ENCODE results near the gene PNMA6E. TPM values are rescaled to one million over a fixed set of nuclear protein-coding genes. Genes with fewer than 3 reads are reported as not detected.
"Not testable (repeated sequence)": the region's sequence is repeated elsewhere in the genome, so short reads cannot be mapped to it uniquely, and the experiment has no call there.

Gene PNMA6E
- total and polyA plus RNA-seq, 2 donors (not counting 1 experiment from before 2014, with no cell fraction given): not detected

DNA sequence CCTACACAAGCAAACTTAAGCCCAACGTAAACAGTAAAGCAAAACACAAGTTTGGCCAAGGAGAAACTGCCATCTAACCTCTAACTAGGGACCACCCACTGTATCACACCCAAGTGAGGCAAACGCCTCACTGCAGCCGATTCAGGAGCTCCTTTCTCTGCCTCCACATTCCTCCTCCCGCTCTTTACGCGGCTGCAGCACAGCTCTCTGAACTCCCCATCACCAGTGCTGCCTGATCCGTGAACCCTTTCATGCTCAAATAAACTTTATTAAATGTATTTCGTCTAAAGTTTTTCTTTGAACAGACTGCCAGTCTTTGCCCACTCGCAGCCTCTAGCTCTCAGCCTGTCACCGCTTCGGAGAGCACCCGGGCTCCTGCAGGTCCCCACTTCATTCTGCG is 6.5 kb downstream of the PNMA6E start:
- DNase-seq (no peak), ATAC-seq (ENCODE audit: low read depth) (no peak)
- H3K4me3 ChIP-seq (ENCODE audit: control extremely low read depth in 1 of 5, extremely low read depth in 1 of 5, insufficient read depth in 1 of 5, low read depth in 2 of 5, low read length in 4 of 5): no peak overlapping the region
- H3K27ac ChIP-seq (ENCODE audit: low read length in 2 of 2): no peak overlapping the region
- POLR2A ChIA-PET: no interaction called here
- no peak overlapping the region for H3K4me2 ChIP-seq (replicated peaks; ENCODE audit: low read depth, low read length, poor library complexity, severe bottlenecking)
- H3K36me3 ChIP-seq (replicated peaks in 1 of 2; ENCODE audit: control extremely low read depth in 1 of 2, control insufficient read depth in 1 of 2, extremely low read depth in 1 of 2, insufficient read depth in 2 of 2, low read length in 1 of 2): no peaks in the 10 kb centered on the region
- no peaks in the 10 kb centered on the region for H3K27me3 Mint-ChIP-seq
- H3K9me3 ChIP-seq (ENCODE audit: control extremely low read depth in 1 of 3, control insufficient read depth in 2 of 3, insufficient read depth in 1 of 3, low read length in 2 of 3): no peaks in the 10 kb centered on the region
- no peak overlapping the region for H3K9ac ChIP-seq (ENCODE audit: low read length)
- no peaks in the 10 kb centered on the region for H3K9me3 Mint-ChIP-seq (ENCODE audit: insufficient read depth)
- intact Hi-C loops (cut with micrococcal nuclease): no loop called here
- TF ChIP-seq, protein P1, sequence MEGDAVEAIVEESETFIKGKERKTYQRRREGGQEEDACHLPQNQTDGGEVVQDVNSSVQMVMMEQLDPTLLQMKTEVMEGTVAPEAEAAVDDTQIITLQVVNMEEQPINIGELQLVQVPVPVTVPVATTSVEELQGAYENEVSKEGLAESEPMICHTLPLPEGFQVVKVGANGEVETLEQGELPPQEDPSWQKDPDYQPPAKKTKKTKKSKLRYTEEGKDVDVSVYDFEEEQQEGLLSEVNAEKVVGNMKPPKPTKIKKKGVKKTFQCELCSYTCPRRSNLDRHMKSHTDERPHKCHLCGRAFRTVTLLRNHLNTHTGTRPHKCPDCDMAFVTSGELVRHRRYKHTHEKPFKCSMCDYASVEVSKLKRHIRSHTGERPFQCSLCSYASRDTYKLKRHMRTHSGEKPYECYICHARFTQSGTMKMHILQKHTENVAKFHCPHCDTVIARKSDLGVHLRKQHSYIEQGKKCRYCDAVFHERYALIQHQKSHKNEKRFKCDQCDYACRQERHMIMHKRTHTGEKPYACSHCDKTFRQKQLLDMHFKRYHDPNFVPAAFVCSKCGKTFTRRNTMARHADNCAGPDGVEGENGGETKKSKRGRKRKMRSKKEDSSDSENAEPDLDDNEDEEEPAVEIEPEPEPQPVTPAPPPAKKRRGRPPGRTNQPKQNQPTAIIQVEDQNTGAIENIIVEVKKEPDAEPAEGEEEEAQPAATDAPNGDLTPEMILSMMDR (IDR thresholded peaks at IDR 0.05): no peak
- no peak for TF ChIP-seq EZH2 (IDR thresholded peaks at IDR 0.05; ENCODE audit: borderline replicate concordance, insufficient read depth, low read depth, low read length, poor library complexity, severe bottlenecking)
- H2AFZ ChIP-seq (ENCODE audit: insufficient read depth, low read depth, low read length, poor library complexity, severe bottlenecking): no peak overlapping the region
- no peaks in the 10 kb centered on the region for H4K20me1 ChIP-seq (ENCODE audit: control insufficient read depth, insufficient read depth, low read length, poor library complexity, severe bottlenecking)
- CTCF ChIA-PET: no interaction called here
- 95% methylated on average over 9 of the region's 13 CpGs for WGBS (ENCODE audit: insufficient coverage)
- H3K27me3 ChIP-seq (replicated peaks in 1 of 4; ENCODE audit: control extremely low read depth in 1 of 4, control insufficient read depth in 3 of 4, insufficient read depth in 4 of 4, low read length in 3 of 4): no peaks in the 10 kb centered on the region
- H3K4me1 Mint-ChIP-seq: peaks cover 1% of the 10 kb centered on the region
- no peaks in the 10 kb centered on the region for H3K79me2 ChIP-seq (ENCODE audit: control insufficient read depth, insufficient read depth, low read length)
- H3K27ac Mint-ChIP-seq: no peak overlapping the region
- no peak overlapping the region for H3K4me3 Mint-ChIP-seq
- no peaks in the 10 kb centered on the region for H3K4me1 ChIP-seq (ENCODE audit: control insufficient read depth in 2 of 2, insufficient read depth in 2 of 2, low read length in 2 of 2)

DNA sequence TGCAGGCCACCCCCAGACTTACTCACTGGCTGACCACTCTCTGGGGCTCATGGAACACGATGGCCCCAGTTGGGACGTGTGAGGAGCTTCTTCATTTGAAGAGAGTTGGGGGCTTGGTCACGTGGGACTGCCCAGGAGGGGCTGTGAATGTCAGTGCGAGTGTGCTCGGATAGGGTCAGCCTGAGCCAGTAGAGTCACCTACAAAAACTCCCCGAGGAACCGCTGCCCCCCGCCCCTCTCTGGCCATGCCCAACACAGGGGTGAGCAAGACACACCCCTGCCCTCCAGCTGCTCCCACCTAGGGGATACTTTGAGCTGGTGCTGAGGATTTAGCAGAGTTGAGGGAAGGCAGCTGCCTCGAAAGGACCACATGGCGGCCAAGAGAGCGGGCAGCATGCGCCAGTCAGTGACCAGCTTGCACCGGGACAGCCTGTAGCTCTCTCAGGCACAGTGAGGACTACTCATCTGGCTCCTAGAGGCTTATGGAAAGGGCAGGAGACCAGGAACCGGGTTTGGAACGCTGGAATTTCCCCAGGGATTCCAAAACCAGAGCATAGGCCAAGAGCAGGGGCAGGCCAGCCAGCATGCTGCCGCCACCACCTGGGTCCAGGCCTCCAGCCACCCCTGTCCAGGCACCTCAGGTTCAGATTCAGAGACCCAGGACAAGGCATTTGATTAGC is 8.4 kb downstream of the PNMA6E start:
- Histone ChIP-seq H2AFZ (ENCODE audit: insufficient read depth, low read depth, low read length, poor library complexity, severe bottlenecking) (no peak overlapping the region), H4K20me1 (ENCODE audit: control insufficient read depth, insufficient read depth, low read length, poor library complexity, severe bottlenecking) (no peaks in the 10 kb centered on the region), H3K4me2 (replicated peaks; ENCODE audit: low read depth, low read length, poor library complexity, severe bottlenecking) (no peak overlapping the region), H3K9ac (ENCODE audit: low read length) (no peak overlapping the region), H3K9me3 (ENCODE audit: control extremely low read depth in 1 of 3, control insufficient read depth in 2 of 3, insufficient read depth in 1 of 3, low read length in 2 of 3) (no peaks in the 10 kb centered on the region), H3K27ac (ENCODE audit: low read length in 2 of 2) (no peak overlapping the region), H3K27me3 (replicated peaks in 1 of 4; ENCODE audit: control extremely low read depth in 1 of 4, control insufficient read depth in 3 of 4, insufficient read depth in 4 of 4, low read length in 3 of 4) (no peaks in the 10 kb centered on the region), H3K4me3 (ENCODE audit: control extremely low read depth in 1 of 5, extremely low read depth in 1 of 5, insufficient read depth in 1 of 5, low read depth in 2 of 5, low read length in 4 of 5) (no peak overlapping the region), H3K79me2 (ENCODE audit: control insufficient read depth, insufficient read depth, low read length) (no peaks in the 10 kb centered on the region), H3K4me1 (ENCODE audit: control insufficient read depth in 2 of 2, insufficient read depth in 2 of 2, low read length in 2 of 2) (no peaks in the 10 kb centered on the region), H3K36me3 (replicated peaks in 1 of 2; ENCODE audit: control extremely low read depth in 1 of 2, control insufficient read depth in 1 of 2, extremely low read depth in 1 of 2, insufficient read depth in 2 of 2, low read length in 1 of 2) (no peaks in the 10 kb centered on the region)
- no peak overlapping the region for H3K4me3 Mint-ChIP-seq
- no peaks in the 10 kb centered on the region for H3K9me3 Mint-ChIP-seq (ENCODE audit: insufficient read depth)
- no peak overlapping the region for H3K27ac Mint-ChIP-seq
- no peak for DNase-seq
- 99% methylated on average over 9 of the region's 16 CpGs for WGBS (ENCODE audit: insufficient coverage)
- no peak for ATAC-seq (ENCODE audit: low read depth)
- H3K4me1 Mint-ChIP-seq: no peaks in the 10 kb centered on the region
- TF ChIP-seq EZH2 (IDR thresholded peaks at IDR 0.05; ENCODE audit: borderline replicate concordance, insufficient read depth, low read depth, low read length, poor library complexity, severe bottlenecking): no peak
- TF ChIP-seq, protein P1 (IDR thresholded peaks at IDR 0.05): no peak
- intact Hi-C loops (cut with micrococcal nuclease): no loop called here
- ChIA-PET POLR2A (no interaction called here), CTCF (no interaction called here)
- no peaks in the 10 kb centered on the region for H3K27me3 Mint-ChIP-seq

DNA sequence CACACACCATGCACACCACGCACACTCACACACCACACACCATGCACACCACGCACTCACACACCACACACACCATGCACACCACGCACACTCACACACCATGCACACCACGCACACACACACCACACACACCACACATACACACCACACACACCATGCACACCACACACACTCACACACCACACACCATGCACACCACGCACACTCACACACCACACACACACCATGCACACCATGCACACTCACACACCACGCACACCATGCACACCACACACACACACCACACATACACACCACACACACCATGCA is 11.7 kb downstream of the PNMA6E start:
- POLR2A ChIA-PET; H3K27me3 ChIP-seq (replicated peaks in 1 of 4; ENCODE audit: control extremely low read depth in 1 of 4, control insufficient read depth in 3 of 4, insufficient read depth in 4 of 4, low read length in 3 of 4); H3K27ac Mint-ChIP-seq; H3K9me3 ChIP-seq (ENCODE audit: control extremely low read depth in 1 of 3, control insufficient read depth in 2 of 3, insufficient read depth in 1 of 3, low read length in 2 of 3); H3K36me3 ChIP-seq (replicated peaks in 1 of 2; ENCODE audit: control extremely low read depth in 1 of 2, control insufficient read depth in 1 of 2, extremely low read depth in 1 of 2, insufficient read depth in 2 of 2, low read length in 1 of 2); H3K9ac ChIP-seq (ENCODE audit: low read length); H4K20me1 ChIP-seq (ENCODE audit: control insufficient read depth, insufficient read depth, low read length, poor library complexity, severe bottlenecking); H3K27me3 Mint-ChIP-seq; H2AFZ ChIP-seq (ENCODE audit: insufficient read depth, low read depth, low read length, poor library complexity, severe bottlenecking); H3K27ac ChIP-seq (ENCODE audit: low read length in 2 of 2); H3K4me1 ChIP-seq (ENCODE audit: control insufficient read depth in 2 of 2, insufficient read depth in 2 of 2, low read length in 2 of 2); H3K4me1 Mint-ChIP-seq; H3K79me2 ChIP-seq (ENCODE audit: control insufficient read depth, insufficient read depth, low read length); ATAC-seq (ENCODE audit: low read depth); intact Hi-C loops (cut with micrococcal nuclease); DNase-seq; H3K4me2 ChIP-seq (replicated peaks; ENCODE audit: low read depth, low read length, poor library complexity, severe bottlenecking); CTCF ChIA-PET; H3K9me3 Mint-ChIP-seq (ENCODE audit: insufficient read depth); H3K4me3 Mint-ChIP-seq; H3K4me3 ChIP-seq (ENCODE audit: control extremely low read depth in 1 of 5, extremely low read depth in 1 of 5, insufficient read depth in 1 of 5, low read depth in 2 of 5, low read length in 4 of 5): not testable (repeated sequence)
- WGBS (ENCODE audit: insufficient coverage): 100% methylated on average over 2 of the region's 6 CpGs

Measured in B cell (primary cell).